Measurements from ENCODE around the gene LONP2.
"Not testable (repeated sequence)": the region's sequence is repeated elsewhere in the genome, so short reads cannot be mapped to it uniquely, and the experiment has no call there.

Gene LONP2

GRCh38 chr16:48402547-48402946, 158.4 kb downstream of the LONP2 start:
- DNase-seq: not testable (repeated sequence)

DNA sequence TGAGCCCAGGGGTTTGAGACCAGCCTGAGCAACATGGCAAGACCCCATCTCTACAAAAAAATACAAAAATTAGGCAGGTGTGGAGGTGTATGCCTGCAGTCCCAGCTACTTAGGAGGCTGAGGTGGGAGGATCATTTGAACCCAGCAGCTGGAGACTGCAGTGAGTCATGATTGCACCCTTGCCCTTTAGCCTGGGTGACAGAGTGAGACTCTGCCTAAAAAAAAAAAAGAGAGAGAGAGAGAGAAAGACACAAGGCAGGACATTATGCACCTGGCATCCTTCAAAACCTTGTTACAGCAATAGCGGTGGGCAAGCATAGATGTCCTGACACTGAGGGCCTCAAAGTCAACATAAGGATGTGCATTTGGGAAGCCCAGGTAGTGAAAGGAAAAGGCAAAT, 161.1 kb downstream of the LONP2 start:
- DNase-seq: no peak

DNA sequence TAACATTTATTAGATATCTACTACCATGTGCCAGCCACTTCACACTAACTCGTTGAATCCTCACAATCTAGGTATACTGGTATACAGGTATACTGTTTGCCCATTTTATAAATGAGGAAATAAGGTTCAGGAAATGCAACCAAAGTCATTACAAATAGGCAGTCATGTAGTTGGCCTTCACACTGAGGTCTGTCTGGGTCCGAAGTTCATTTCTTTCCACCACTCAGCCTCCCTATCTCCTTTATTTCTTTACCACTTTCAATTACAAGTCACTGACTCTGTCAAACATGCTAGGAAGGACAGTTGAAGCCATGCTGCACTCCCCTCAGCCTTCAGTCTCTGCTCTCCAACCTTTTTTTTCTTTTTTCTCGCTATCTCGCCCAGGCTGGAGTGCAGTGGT, 161.8 kb downstream of the LONP2 start:
- no peak for DNase-seq
